Upper lobe of left lung (tissue), 4 donors: ENCODE results near the gene DIRAS3.

Experiments
- CTCF ChIP-seq, 6 experiments: fragments of 450-650 bp in 4 of 6; fragments of 200-600 bp in 2 of 6; sonication (generic) in 2 of 6; IDR thresholded peaks; one replicate each; pipeline ENCODE4 v1.5.1; 2016 to 2019; ENCODE audit warnings: antibody characterized with exemption in 6 of 6
- EP300 ChIP-seq, 4 donors: sonication (generic); formaldehyde crosslinking; IDR thresholded peaks; one replicate each; pipeline ENCODE4 v1.5.1; 2017; ENCODE audit warnings: antibody characterized with exemption in 4 of 4, control low read depth in 2 of 4
- POLR2A ChIP-seq, 4 donors: fragments of 450-650 bp; IDR thresholded peaks; one replicate each; pipeline ENCODE4 v1.5.1; 2016 to 2017; ENCODE audit warnings: antibody characterized with exemption in 4 of 4, mild to moderate bottlenecking in 2 of 4
- POLR2AphosphoS5 ChIP-seq, 2 donors: sonication (generic); formaldehyde crosslinking; IDR thresholded peaks; one replicate each; pipeline ENCODE4 v1.5.1; 2017; ENCODE audit warnings: antibody characterized with exemption in 2 of 2

GRCh38 chr1:68015971-68016370 is 34.5 kb downstream of the DIRAS3 start:
- no peak for TF ChIP-seq CTCF (IDR thresholded peaks at IDR 0.05)
- TF ChIP-seq POLR2AphosphoS5 (IDR thresholded peaks at IDR 0.05), result no peak
- TF ChIP-seq EP300 (IDR thresholded peaks at IDR 0.05), result no peak
- TF ChIP-seq POLR2A (IDR thresholded peaks at IDR 0.05), result no peak
